GM19397 (cell line): ENCODE data around the gene PRDM11.

ENCODE experiments used
- ATAC-seq: cut with Tn5 transposase; IDR thresholded peaks from one replicate; pipeline ENCODE4 v1.9.1; 2021; ENCODE audit warnings: mild to moderate bottlenecking, moderate library complexity; ENCODE audit not compliant: unreplicated experiment

The PRDM11 gene

DNA sequence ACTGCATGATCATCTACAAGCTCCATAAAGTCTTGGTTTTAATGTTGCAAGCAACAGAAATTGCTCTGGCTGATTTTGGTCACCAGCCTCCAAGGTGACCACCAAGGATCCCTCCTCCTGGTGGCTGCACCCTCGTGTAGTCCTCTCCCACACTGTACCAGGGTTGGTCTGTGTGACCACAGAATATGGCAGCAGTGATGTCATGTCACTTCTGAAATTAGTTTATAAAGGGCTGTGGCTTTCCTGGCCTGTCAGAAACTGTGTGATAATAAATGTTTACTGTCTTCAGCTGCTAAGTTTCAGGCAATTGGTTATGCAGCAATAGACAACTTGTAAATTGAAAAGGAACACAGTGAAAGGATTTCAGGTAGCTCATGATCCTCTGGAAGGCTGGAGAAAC is 5.3 kb upstream of the PRDM11 start:
- ATAC-seq = no peak

DNA sequence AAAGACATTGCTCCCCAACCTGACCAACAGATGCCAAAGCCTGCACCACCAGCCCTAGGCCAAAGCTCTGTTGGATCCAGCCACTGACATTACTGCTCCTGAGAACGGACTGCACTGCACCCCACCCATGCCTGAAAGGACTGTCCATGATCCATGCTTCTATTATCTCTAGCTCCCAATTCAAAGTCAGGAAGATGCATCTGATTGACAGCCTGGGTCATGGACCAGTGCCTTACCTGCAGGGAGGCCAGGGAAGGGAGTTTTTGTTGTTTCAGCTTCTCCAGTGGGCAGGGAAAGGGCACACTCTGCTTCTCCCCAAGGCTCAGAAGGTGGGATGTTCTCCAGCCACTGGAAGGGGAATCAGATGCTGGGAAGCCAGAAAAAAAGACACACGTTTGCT is 4.8 kb upstream of the PRDM11 start:
- no peak for ATAC-seq

DNA sequence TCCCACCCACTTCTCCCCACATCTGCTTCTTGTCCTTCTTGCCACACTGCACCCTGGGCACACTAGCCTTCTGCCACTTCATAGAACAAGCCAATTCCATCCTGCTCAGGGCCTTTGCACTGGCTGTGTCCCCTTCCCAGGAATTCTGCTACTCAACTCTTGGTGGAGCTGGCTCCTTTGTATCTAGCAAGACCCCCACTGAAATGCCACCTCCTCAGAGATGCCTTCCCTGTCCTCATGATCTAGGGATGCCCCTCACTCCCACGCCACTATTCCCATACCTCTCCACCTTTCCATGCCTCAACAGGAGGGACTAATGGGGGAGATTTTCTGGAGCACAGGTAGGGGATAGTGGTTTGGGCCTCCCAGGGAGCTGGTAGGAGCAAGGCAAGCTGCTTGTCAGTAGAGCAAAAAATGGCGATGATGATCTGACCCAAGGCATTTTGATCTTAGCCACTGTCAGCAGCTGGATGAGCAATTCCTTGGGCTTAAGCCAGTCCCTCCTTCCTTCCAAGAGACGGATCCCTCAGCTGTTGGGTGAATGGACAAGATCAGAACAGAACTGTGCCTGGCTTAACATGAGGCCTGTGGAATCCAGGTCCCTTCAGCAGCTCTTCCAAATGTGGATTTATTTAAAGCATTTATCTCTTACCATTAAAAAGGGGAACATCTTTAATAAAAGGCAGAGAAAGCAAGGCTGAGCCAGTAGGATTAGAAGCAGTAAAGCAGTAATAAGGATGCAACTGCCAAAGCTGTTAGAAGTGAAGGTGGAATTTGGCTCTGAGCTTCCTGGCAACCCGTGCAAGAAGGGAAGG is 4.0 kb upstream of the PRDM11 start:
- ATAC-seq = no peak

DNA sequence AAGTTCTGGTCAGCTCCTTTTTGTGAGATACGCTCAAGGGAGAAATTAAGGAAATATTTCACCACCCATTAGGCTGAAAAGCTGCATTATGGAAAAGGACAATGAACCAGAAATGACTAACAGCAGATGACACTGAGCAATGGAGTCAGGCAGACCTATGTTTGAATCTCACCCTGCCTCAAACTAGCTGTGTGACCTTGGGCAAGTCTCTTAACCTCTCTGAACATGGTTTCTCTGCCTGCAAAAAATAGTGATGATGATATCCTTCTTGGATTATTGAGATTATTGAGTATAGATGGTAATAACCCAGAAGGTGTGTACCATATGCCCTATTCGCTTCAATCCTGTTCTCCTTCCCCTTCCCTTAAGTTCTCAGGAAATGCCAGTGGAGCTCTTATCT is 2.9 kb upstream of the PRDM11 start:
- no peak for ATAC-seq

DNA sequence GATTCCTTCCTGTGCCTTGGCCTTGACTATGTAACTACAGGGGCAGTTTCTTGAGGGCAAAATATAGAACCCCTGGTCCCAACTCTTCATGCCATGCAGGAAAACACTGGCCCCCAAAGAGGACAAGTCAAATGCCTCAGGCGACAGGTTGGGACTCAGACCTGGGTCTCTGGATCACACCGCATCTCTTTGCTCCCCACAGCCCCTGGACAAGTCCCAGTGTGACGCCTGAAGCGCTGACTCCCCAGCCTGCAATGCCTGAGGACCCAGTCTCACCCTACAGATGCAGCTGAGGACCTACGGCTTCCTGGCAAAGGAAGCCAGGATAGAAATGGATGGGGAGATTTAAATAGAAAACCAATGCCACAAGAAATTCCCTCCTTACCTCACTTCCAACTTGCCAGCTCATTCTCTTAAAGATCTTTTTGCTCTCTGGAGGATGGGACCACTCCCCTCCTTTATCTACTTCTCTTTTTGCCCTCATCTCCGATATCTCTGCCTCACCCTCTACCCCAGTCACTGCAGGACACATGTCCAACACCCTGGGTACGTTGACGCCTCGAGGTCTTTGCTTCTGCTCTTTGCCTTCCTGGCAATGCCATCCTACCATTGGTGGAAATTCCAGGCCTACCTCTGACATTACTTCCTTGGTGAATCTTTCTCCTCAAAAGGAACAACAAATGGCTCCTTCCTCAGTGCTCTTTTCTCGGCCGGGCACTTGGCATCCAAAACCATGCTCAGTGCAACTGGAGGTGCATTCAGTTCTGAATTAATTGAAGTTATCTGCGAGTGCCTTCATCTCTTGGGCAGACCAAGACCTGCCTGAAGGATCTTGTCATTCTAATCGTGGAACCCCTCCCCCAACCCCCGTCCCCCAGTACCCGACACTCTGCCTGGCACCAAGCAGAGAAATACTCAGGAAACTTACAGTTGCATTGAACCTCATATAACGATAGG is 2.0 kb upstream of the PRDM11 start:
- no peak for ATAC-seq

DNA sequence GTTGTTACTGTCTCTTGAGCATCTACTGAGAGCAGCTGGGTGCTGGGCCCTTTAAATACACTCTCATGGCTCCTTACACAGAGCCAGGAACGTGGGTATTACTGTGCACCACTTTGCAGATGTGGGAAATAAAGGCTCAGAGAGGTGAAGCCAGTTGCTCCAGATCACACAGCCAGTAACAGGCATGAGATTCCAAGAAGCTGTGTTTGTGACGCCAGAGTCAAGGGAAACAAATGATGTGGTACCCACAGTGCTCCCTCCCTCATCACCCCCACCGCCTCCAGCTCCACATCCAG is 1.4 kb upstream of the PRDM11 start:
- no peak for ATAC-seq

DNA sequence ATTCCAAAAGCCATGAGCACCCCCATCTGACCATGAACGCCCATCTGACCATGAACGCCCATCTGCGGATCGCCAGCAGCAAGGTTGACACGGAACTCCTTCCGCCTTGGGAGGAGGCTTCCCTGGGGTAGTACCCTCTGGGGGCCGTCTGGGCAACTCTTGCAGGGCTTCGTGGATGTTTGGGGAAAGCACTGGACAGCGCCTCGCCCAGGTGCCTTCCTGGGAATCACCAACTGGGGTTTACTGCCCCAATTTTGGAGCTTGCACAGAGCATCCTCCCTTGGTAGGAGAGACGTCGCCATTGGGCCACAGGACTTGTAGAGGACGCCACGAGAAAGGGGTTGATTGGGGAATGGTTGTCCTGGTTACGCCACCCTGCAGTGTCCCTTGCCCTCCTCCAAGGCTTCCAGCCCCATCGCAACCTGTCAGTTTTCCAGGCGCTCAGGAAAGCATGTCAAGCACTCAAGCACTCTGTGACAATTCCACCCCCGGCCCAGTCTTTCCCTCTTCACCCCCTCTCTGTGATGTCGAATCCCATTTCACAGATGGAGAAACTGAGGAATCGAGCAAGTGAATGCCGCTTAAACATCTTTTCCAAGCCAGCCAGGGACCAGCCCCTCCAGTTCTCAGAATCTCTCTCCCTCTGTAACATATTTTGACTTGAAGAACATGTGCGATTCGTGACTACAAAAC is 914 bp upstream of the PRDM11 start:
- no peak for ATAC-seq

DNA sequence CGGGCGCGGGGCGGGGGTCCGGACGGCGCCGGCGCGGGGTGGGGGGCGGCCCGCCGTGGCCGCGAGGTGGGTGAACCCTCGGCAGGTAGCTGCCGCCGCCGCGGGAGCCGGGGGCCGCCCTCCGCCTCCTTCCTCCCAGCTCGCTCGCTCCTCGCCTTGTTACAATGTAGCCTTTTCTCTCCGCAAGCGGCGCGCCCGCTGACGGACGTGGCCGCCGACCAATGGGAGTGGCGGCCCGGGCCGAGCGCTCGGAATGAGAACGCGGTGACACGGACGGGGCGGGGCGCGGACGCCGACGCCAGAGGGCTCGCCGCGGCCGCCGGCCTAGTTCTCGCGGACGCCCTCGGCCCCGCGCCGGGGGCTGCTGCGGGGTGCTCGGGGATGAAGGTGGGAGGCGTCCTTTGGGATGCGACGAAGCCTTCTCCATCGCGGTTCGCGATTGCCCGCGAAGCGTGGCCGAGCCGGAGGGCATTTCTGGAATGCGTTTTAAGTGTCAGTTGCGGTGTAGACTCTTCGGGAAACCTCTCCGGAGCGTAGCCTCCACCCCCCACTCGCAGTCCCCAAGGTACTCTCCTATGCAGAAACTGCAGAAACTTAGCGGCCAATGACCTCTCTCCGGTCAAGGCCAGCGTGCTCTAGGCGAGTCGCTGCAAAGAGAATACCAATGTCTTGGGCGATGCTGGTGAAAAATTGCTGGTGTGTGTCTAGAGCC is 734 bp downstream of the PRDM11 start:
- ATAC-seq = peak; percentile 98

DNA sequence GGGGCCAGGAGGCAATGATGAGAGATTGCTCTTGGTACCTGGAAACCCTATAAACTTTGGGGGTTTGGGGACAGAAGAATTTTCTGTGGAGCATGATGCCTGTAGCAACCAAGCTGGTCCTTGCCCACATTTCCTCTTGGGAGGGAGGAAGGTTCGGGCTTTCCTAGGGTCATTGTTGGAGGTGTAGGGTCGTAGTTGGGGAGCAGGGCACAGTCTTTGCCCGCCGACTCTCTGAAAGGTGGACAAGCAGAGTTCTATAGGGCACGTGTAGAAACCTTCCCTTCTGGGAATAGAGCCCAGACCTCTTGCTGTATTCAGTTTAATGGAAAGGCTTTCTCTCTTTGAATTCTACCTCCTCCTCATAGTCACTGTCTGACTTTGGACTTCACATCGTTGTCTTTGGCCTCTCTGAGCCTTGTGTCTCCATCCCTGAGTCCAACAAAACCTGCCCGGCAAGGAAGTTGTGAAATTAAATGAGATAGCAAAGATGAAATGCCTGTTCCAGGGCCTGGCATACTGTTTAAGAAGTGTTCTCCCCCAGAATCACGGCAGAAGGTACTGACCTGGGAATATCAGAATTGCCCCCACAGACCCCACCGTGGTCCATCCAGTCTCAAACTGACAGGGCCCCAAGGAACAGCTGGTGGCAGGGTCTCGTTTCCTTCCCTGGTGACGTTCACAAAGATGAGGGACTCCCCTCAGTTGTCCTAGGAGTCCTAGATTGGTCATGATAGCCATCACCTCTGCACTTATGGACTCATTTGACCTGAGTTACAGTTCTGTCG is 1.6 kb downstream of the PRDM11 start:
- ATAC-seq = no peak

DNA sequence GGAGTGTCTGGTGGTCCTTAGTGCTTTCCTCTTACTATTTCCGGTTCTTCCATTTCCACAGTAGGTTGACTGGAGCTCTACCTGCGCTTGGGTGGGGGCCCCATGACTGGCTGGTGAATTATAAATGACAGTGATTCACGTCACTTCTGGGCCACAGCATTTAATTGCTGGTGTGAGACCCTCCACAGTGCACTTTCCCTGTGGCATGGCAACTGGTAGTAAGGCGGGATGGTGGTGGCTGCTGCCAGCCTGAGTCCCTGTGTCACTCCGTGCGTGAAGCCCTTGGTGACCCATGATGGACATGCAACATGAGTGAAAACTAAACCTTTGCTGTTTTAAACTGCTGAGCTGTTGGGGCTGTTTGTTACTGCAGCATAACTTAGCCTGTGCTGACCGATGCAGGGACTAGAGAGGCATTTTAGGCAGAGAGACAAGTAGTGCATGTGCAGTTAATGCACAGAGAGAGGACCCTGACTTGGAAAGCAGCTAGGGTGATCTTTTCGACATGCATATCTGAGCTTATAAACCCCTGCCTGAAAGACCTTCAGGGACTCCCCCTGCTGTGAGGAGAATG is 3.1 kb downstream of the PRDM11 start:
- no peak for ATAC-seq

DNA sequence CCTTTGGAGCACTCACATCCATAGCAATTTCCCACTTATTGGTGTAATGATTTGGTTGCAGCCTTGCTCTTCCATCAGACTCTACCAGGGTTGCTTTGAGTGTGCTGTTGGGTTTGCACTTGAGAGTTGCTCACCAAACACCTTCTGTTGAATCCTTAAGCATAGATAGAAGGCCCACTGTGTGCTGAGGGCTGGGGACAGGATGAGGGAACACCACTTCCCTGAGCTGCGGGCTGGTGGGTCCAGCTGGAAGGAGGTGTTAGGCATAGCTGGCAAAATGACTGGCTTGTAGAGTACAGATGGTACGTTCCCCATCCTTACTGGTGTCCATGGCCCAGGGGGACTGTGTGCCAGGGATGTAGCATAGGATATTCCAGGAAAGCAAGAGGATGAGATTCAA is 3.9 kb downstream of the PRDM11 start:
- ATAC-seq = no peak

DNA sequence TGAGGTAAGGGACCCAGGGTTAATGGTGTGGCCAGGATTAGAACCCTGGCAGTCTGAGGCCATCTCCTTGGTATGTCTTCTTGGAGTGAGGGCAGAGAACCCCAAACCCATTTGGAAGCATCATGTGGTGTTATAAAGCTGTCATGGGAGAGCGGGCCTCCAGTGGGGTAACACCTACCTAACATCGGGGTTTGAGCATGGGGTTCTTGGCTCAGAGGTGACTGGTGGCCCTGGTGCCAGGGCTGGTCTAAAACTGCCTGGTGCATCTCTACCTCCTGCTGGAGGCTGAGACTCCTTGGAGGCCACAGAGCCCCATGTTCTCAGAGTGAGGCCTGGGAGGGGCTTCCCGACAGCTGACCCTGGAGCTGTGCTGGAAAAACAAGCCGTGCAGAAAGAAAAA is 4.5 kb downstream of the PRDM11 start:
- ATAC-seq = no peak

DNA sequence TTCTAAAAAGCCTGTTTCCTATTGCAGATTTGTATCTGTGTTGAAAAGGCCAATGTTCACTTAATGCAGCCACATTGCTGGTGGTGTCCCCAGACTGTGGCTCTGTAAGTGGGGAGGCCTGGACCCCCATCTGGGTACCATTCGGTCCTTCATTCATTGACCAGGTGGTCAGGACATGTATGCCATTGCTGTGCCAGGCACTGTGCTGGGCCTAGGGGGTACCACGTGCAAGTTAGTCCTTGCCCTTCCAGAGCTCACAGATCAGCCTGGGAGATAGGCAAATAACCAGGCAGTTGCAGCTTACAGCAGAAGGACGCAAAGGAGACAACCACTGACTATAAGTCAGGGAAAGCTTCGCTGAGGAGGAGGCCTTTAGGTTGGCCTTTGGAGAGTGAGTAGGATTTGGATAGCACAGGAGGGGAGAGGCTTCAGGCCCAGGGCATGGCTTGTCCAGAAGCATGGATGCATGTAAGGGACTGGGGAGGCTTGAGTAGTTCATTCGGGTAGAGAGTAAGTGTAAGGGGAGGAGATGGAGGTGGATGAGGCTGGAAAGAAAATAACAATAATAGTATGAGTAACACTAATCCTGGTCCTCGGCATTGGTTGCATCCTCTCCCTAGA is 5.0 kb downstream of the PRDM11 start:
- ATAC-seq = no peak

DNA sequence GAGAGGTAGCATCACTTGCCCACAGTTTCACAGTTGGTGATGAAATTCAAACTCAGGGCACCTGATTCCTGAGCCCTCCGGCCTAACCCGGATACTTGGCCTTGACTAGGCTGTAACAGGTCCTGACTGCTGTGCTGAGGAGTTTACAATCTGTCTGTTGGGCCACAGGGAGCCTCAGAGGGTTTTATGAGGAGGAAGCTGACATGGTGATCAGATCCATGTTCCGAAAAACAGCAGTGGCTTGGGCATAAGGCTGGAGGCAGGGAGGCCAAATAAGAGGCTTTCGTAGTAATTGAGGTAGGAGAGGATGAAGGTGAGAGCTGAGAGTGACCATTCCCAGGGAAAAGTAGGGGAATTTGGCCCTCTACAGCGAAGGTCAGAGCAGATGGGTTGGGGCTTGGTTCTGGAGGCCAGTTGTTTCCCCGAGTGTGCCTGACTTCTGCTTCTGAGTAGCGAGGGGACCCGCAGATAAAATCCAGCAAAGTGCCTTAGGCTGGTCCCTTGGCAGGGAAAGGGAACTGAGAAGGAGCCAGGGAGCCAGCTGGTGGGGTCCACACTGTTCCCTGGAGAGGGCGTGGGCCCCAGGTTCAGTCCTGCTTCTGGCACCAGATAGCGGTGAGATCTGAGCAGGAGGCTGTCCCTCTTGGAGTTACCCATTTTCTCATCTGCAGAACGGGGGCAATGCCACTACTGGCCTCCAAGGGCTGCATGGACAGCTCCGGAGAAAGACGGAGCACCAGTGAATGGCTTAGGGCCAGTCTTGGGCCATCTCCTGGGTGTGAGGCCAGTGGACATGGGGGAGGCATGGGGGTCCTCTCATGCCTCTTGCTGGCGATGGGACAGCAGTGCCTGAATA is 6.5 kb downstream of the PRDM11 start:
- ATAC-seq = no peak

DNA sequence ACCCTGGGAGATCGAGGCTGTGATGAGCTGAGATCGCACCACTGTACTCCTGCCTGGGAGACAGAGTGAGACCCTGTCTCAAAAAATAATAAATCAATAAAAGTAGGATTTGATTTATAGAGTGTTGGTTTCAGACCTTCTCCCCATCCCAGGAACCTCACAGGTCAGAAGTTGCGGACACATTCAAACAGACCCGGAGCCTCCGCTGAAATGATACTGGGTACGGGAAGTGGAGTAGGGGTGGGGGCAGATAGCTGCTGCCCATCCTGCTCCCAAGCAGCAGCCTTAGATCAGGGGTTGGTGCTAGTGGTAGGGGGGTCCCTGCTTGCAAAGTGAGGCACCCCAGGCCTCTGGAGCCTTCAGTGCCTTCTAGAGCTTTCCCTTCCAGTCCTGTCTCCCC is 7.8 kb downstream of the PRDM11 start:
- no peak for ATAC-seq

DNA sequence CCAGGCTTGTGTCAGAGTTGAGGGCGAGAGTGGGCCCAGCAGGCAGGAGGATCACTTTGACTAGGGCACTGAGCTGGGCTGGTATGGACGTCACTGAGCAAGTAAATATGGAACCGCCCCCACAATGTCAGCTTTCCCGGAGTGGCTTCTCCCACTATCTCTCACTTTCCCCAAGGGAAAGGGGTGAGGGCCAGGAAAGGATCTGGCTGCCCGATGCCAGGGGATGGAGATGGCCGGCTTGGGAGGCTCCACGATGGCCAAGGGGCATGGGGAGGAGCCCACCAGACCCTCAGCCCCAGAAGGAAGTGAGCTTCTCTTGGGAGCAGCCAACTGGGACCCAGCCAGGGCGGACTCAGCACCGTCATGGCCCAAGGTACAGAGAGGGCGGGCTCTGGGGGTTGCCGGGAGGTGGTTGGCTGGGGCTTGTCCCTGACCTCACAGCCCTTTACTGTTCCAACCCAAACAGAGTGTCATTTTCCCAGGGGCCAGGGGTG is 8.7 kb downstream of the PRDM11 start:
- no peak for ATAC-seq

DNA sequence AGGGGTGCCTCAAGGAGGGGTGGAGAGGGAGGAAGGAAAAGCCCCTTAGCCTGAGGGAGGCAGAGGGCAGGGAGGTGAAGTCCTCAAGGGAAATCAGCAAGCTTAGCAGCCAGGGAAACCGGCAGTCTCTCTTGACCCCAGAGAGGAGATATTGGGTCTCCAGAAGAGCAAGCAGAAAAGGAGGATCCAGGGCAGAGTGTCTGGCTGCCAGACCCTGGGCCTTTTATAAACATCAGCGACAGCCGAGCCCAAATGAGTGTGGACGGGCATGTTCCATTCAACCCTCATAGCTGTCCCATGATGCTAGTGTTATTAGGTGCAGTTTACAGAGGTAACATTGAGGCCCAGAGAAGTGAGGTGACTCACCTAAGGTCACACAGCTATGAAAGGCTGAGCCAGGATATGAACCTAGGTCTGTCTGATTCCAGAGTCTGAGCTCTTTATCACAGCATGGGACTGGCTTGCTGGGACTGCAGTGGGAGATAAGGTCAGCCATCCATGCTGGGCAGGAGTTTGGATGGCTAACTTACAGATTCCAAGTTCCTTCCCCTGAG is 9.3 kb downstream of the PRDM11 start:
- no peak for ATAC-seq

DNA sequence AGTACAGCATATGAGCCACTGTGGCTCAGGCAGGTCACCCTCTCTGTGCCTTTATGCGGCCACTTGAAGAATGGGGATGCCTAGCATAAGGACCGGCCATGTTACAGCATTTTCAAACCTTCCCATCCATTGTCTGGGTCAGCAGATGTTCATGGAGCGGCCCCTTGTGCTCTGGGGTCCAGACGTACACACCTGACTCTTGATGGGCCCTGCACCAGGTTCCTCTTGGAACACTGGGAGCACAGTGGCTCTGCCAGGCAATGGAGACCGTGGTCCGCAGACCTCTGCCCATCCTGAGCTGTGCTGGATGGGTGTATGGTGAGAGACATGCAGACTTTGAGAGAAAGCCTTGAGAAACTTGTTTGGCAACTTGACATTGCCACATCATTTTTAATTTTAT is 9.8 kb downstream of the PRDM11 start:
- ATAC-seq = no peak
